Esophagus squamous epithelium (tissue), 5 donors: ENCODE results near the gene GTPBP4. TPM values are rescaled to one million over a fixed set of nuclear protein-coding genes. Genes with fewer than 3 reads are reported as not detected.

Experiments
- DNase-seq: peaks from one replicate; lab custom pipeline; 2025; lab: John Stamatoyannopoulos, UW
- H3K27ac ChIP-seq, 4 donors: fragments of 200-600 bp; sonication (generic); one replicate each; pipeline ENCODE4 v1.5.1; 2016 to 2019; ENCODE audit warnings: mild to moderate bottlenecking in 1 of 4
- H3K27me3 ChIP-seq, 4 donors: fragments of 200-600 bp; sonication (generic); 1 replicate in 3 of 4; 2 replicates in 1 of 4; pipeline versions ENCODE4 v1.5.1 to v1.6.0; 2017 to 2021; ENCODE audit warnings: antibody characterized with exemption in 1 of 4
- H3K36me3 ChIP-seq, 3 donors: fragments of 200-600 bp; sonication (generic); one replicate each; pipeline ENCODE4 v1.5.1; 2016 to 2019
- H3K4me1 ChIP-seq, 3 donors: fragments of 200-600 bp; sonication (generic); one replicate each; pipeline ENCODE4 v1.5.1; 2017 to 2019
- H3K4me3 ChIP-seq, 4 donors: fragments of 200-600 bp; sonication (generic); 1 replicate in 3 of 4; 2 replicates in 1 of 4; pipeline ENCODE4 v1.5.1; 2016 to 2019; ENCODE audit warnings: mild to moderate bottlenecking in 2 of 4, moderate library complexity in 1 of 4
- H3K9me3 ChIP-seq, 3 donors: fragments of 200-600 bp; sonication (generic); one replicate each; pipeline ENCODE4 v1.5.1; 2016 to 2019
- POLR2A ChIP-seq, 4 donors: fragments of 450-650 bp; IDR thresholded peaks; one replicate each; pipeline ENCODE4 v1.6.1; 2017; ENCODE audit warnings: antibody characterized with exemption in 4 of 4, mild to moderate bottlenecking in 4 of 4, moderate library complexity in 3 of 4
- WGBS, 2 donors: methylation state at CpG; one replicate each; pipeline ENCODE4 v1.1.5; 2018; 5-methylcytosine and 5-hydroxymethylcytosine counted together
- intact Hi-C: fragments of 100-400 bp; cut with DNase I; formaldehyde crosslinking; loops from one replicate; pipeline ENCODE4 v1.15.0; 2022
- total RNA-seq, 4 donors: library from RNA; depleted of rRNA; stranded (reverse); fragments of >200 nt; gene quantifications; one replicate each; pipeline ENCODE4 v1.1.0, GENCODE V29; 2016
- TF ChIP-seq, protein P1 (sequence below), 6 experiments: fragments of 450-650 bp in 4 of 6; fragments of 200-600 bp in 2 of 6; sonication (generic) in 2 of 6; IDR thresholded peaks; one replicate each; pipeline ENCODE4 v1.5.1; 2016 to 2019; ENCODE audit warnings: antibody characterized with exemption in 6 of 6, mild to moderate bottlenecking in 4 of 6, moderate library complexity in 4 of 6
- donor health status: DM: yes; HTN: yes; CAD: no.

Gene GTPBP4
- total RNA-seq, 4 donors from 2014 or later = 10.2 to 35.1 (median 23.1) TPM

DNA sequence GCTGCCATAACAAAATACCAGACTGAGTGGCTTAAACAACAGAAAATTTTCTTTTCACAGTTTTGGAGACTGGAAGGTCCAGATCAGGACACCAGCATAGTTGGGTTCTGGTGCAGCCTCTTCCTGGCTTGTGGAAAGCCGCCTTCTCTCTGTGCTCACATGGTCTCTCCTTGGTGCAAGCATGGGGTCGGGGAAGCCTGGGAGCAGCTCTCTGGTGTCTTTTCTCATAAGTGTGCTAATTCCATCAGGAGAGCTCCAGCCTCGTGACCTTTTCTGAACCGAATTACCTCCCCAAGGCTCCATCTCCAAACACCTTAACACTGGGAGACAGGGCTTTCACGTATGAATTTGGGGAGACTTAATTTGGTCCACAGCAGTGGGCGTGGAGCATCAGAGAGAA, 4.8 kb upstream of the GTPBP4 start:
- Histone ChIP-seq H3K27ac (no peak overlapping the region), H3K4me1 (peaks cover 5 to 26% (median 18%) of the 10 kb centered on the region in 3 donors), H3K9me3 (peaks cover 0 to 29% (median 11%) of the 10 kb centered on the region in 3 donors), H3K36me3 (peaks cover 0 to 9% (median 0%) of the 10 kb centered on the region in 3 donors), H3K4me3 (no peak overlapping the region), H3K27me3 (no peaks in the 10 kb centered on the region)
- WGBS, 2 donors = 90 to 100% methylated on average over 3 to 4 of the region's 6 CpGs
- intact Hi-C loops = no loop called here
- no peak for DNase-seq
- no peak for TF ChIP-seq POLR2A (IDR thresholded peaks at IDR 0.05)
- TF ChIP-seq, protein P1, sequence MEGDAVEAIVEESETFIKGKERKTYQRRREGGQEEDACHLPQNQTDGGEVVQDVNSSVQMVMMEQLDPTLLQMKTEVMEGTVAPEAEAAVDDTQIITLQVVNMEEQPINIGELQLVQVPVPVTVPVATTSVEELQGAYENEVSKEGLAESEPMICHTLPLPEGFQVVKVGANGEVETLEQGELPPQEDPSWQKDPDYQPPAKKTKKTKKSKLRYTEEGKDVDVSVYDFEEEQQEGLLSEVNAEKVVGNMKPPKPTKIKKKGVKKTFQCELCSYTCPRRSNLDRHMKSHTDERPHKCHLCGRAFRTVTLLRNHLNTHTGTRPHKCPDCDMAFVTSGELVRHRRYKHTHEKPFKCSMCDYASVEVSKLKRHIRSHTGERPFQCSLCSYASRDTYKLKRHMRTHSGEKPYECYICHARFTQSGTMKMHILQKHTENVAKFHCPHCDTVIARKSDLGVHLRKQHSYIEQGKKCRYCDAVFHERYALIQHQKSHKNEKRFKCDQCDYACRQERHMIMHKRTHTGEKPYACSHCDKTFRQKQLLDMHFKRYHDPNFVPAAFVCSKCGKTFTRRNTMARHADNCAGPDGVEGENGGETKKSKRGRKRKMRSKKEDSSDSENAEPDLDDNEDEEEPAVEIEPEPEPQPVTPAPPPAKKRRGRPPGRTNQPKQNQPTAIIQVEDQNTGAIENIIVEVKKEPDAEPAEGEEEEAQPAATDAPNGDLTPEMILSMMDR (IDR thresholded peaks at IDR 0.05) = no peak

DNA sequence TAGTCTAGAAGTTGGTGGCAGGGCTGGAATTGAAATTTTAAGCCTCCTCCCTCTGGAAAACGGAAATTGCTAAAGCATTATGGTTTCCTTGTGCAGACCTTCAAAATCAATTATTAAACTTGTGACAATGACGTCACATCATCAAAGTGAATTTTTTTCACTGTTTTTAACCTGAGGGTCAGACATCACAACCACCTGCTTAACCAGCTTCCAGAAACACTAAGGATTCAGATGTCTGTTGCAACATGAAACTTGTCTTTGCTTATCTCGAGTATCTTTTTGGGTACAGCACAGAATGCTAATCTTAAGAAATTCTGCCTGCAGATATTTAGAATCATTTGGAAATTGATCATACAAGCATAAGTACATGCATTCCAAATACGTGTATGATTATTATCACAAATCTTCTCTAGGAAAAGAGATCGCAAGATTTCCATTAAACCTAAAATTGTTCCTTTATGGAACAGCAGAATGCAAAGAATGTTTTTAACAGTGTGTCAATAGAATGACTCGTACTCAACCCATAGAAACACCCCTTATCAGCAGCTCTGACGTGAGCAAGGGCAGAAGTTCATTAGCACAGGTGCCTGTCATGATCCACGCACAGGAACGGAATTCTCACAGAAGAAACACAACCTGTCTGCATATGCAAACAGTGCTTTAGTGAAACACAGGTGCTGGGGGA, 4.1 kb upstream of the GTPBP4 start:
- peaks cover 8 to 29% (median 20%) of the 10 kb centered on the region in 3 donors for H3K4me1 ChIP-seq
- no peaks in the 10 kb centered on the region for H3K27me3 ChIP-seq
- H3K36me3 ChIP-seq = peaks cover 0 to 9% (median 0%) of the 10 kb centered on the region in 3 donors
- no peak overlapping the region for H3K27ac ChIP-seq
- DNase-seq = no peak
- H3K4me3 ChIP-seq = no peak overlapping the region
- 77 to 83% methylated on average over 9 of the region's 9 CpGs for WGBS, 2 donors
- peaks cover 0 to 22% (median 11%) of the 10 kb centered on the region in 3 donors for H3K9me3 ChIP-seq
- TF ChIP-seq POLR2A (IDR thresholded peaks at IDR 0.05) = no peak
- TF ChIP-seq, protein P1 (IDR thresholded peaks at IDR 0.05) = no peak
- intact Hi-C loops = no loop called here

DNA sequence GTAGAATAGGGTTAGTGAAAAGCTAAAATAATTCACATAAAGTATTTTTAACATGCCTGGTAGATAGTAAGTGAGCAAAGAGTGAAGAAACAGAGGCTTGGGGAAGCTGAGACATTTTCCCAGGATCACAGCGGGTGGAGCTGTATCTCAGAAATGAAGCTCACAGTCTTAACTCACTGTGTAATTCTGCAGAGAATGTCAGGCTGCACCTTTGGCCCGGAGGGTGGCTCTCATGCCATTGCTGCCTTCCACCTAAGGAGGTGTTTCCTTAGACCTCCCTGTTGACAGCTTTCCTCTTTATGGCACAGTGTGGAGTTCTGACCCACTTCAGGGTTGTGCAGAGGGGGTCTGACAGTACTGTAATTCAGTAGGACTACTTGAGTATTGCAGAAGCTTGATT, 2.9 kb upstream of the GTPBP4 start:
- H3K4me3 ChIP-seq = no peak overlapping the region
- H3K4me1 ChIP-seq = peaks cover 14 to 41% (median 30%) of the 10 kb centered on the region in 3 donors
- H3K27me3 ChIP-seq = no peaks in the 10 kb centered on the region
- H3K36me3 ChIP-seq = peaks cover 0 to 3% (median 0%) of the 10 kb centered on the region in 3 donors
- H3K27ac ChIP-seq = no peak overlapping the region
- intact Hi-C loops = no loop called here
- DNase-seq = no peak
- no peak for TF ChIP-seq POLR2A (IDR thresholded peaks at IDR 0.05)
- TF ChIP-seq, protein P1 (IDR thresholded peaks at IDR 0.05) = no peak
- 94 to 100% methylated on average over 1 to 2 of the region's 2 CpGs for WGBS, 2 donors
- peaks cover 0 to 10% (median 4%) of the 10 kb centered on the region in 3 donors for H3K9me3 ChIP-seq

DNA sequence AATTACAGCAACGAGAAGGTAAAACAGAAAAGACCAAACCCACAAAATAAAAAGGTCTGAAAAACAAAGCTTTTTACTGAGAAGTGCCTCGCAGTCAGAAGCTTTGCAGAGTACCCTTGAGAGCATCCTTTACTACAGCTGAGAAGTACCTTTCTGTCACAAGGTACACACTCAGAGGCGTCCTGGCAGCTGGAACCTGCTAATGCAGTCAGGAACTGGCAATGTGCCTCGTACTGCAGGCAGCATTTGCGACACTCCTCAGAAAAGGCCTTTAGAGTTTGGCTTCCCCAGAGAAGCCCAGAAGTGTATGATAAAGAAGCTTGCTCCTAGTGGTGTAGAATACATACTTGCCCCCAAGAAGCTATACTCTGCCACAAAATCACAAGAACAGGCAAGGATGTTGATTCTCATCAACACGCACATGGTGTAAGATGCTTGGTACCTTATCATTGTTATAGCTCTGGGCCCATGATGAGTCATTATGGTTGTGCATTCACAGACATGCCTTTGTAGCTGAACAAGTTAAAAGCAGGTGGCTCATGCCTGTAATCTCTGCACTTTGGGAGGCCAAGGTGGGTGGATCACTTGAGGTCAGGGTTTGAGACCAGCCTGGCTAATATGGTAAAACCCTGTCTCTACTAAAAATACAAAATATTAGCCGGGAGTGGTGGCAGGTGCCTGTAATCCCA, 2.0 kb upstream of the GTPBP4 start:
- Histone ChIP-seq H3K27ac (peak overlapping the region in 3 of 4 donors; percentile 39 to 96 (median 95)), H3K4me1 (peaks cover 14 to 48% (median 30%) of the 10 kb centered on the region in 3 donors), H3K9me3 (peaks cover 0 to under 1% (median 0%) of the 10 kb centered on the region in 3 donors), H3K4me3 (no peak overlapping the region), H3K27me3 (no peaks in the 10 kb centered on the region), H3K36me3 (peaks cover 0 to 3% (median 0%) of the 10 kb centered on the region in 3 donors)
- intact Hi-C loops = no loop called here
- TF ChIP-seq POLR2A (IDR thresholded peaks at IDR 0.05) = no peak
- TF ChIP-seq, protein P1 (IDR thresholded peaks at IDR 0.05) = no peak
- 50 to 73% methylated on average over 7 of the region's 7 CpGs for WGBS, 2 donors
- no peak for DNase-seq
